Vagina (tissue), 2 donors: ENCODE results near the gene TEX26. TPM values are rescaled to one million over a fixed set of nuclear protein-coding genes. Genes with fewer than 3 reads are reported as not detected.

ENCODE experiments used
- DNase-seq, 2 donors: peaks; one replicate each; pipeline ENCODE4 v3.0.0-alpha.2; 2017; ENCODE audit errors: extremely low spot score in 2 of 2
- H3K27ac ChIP-seq: fragments of 200-600 bp; sonication (generic); one replicate; pipeline ENCODE4 v1.5.1; 2019
- H3K27me3 ChIP-seq: fragments of 200-600 bp; sonication (generic); one replicate; pipeline ENCODE4 v1.5.1; 2019
- H3K36me3 ChIP-seq, 2 donors: fragments of 200-600 bp; sonication (generic); one replicate each; pipeline ENCODE4 v1.5.1; 2017 to 2019
- H3K4me1 ChIP-seq: fragments of 200-600 bp; sonication (generic); one replicate; pipeline ENCODE4 v1.5.1; 2019
- H3K4me3 ChIP-seq, 2 donors: fragments of 200-600 bp; sonication (generic); 1 replicate in 1 of 2; 2 replicates in 1 of 2; pipeline ENCODE4 v1.5.1; 2016 to 2019
- H3K9me3 ChIP-seq: fragments of 200-600 bp; sonication (generic); one replicate; pipeline ENCODE4 v1.5.1; 2019
- POLR2A ChIP-seq, 2 donors: fragments of 450-650 bp; IDR thresholded peaks; one replicate each; pipeline ENCODE4 v1.6.1; 2017; ENCODE audit warnings: antibody characterized with exemption in 2 of 2, mild to moderate bottlenecking in 2 of 2, moderate library complexity in 2 of 2
- POLR2AphosphoS5 ChIP-seq, 2 donors: sonication (generic); formaldehyde crosslinking; IDR thresholded peaks; one replicate each; pipeline ENCODE4 v1.9.0; 2017; ENCODE audit warnings: antibody characterized with exemption in 2 of 2, mild to moderate bottlenecking in 2 of 2, low read depth in 1 of 2; ENCODE audit not compliant: insufficient read depth in 1 of 2
- intact Hi-C: fragments of 100-400 bp; cut with DNase I; formaldehyde crosslinking; loops from one replicate; pipeline ENCODE4 v1.15.1; 2023
- total RNA-seq: library from RNA; depleted of rRNA; stranded (reverse); fragments of >200 nt; gene quantifications from one replicate; pipeline ENCODE4 v1.2.3, GENCODE V29; 2016
- TF ChIP-seq, protein P1 (sequence below), 3 experiments: fragments of 450-650 bp in 2 of 3; fragments of 200-600 bp in 1 of 3; sonication (generic) in 1 of 3; IDR thresholded peaks; one replicate each; pipeline ENCODE4 v1.5.1; 2017 to 2019; ENCODE audit warnings: antibody characterized with exemption in 3 of 3, mild to moderate bottlenecking in 2 of 3, moderate library complexity in 2 of 3

The TEX26 gene
- total RNA-seq, 1 donor from 2014 or later = not detected

DNA sequence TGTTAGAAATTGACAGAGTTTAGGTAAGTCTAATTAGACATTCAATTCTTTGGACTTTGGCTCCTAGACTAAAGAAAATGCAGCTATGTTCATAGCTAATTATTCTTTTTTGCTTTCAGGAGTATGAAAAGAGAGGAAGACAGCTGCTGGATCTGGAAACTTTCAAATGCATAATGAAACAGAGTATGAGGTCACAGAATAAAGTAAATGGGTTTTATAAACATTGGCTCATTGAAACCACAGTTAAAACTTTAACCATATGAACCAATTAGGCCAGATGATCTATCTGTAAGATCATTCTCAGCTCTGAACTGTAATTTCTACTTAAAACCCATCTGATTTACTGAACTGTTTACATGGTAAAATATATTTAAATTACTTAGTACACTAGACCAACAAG is 82.7 kb downstream of the TEX26 start:
- Histone ChIP-seq H3K27ac (no peak overlapping the region), H3K9me3 (no peaks in the 10 kb centered on the region), H3K4me1 (no peaks in the 10 kb centered on the region), H3K4me3 (no peak overlapping the region), H3K27me3 (no peaks in the 10 kb centered on the region), H3K36me3 (no peaks in the 10 kb centered on the region)
- intact Hi-C loops = no loop called here
- no peak for DNase-seq
- TF ChIP-seq POLR2AphosphoS5 (IDR thresholded peaks at IDR 0.05; ENCODE audit: insufficient read depth in 1 of 2, low read depth in 1 of 2) (no peak), POLR2A (IDR thresholded peaks at IDR 0.05) (no peak)
- TF ChIP-seq, protein P1, sequence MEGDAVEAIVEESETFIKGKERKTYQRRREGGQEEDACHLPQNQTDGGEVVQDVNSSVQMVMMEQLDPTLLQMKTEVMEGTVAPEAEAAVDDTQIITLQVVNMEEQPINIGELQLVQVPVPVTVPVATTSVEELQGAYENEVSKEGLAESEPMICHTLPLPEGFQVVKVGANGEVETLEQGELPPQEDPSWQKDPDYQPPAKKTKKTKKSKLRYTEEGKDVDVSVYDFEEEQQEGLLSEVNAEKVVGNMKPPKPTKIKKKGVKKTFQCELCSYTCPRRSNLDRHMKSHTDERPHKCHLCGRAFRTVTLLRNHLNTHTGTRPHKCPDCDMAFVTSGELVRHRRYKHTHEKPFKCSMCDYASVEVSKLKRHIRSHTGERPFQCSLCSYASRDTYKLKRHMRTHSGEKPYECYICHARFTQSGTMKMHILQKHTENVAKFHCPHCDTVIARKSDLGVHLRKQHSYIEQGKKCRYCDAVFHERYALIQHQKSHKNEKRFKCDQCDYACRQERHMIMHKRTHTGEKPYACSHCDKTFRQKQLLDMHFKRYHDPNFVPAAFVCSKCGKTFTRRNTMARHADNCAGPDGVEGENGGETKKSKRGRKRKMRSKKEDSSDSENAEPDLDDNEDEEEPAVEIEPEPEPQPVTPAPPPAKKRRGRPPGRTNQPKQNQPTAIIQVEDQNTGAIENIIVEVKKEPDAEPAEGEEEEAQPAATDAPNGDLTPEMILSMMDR (IDR thresholded peaks at IDR 0.05) = no peak

DNA sequence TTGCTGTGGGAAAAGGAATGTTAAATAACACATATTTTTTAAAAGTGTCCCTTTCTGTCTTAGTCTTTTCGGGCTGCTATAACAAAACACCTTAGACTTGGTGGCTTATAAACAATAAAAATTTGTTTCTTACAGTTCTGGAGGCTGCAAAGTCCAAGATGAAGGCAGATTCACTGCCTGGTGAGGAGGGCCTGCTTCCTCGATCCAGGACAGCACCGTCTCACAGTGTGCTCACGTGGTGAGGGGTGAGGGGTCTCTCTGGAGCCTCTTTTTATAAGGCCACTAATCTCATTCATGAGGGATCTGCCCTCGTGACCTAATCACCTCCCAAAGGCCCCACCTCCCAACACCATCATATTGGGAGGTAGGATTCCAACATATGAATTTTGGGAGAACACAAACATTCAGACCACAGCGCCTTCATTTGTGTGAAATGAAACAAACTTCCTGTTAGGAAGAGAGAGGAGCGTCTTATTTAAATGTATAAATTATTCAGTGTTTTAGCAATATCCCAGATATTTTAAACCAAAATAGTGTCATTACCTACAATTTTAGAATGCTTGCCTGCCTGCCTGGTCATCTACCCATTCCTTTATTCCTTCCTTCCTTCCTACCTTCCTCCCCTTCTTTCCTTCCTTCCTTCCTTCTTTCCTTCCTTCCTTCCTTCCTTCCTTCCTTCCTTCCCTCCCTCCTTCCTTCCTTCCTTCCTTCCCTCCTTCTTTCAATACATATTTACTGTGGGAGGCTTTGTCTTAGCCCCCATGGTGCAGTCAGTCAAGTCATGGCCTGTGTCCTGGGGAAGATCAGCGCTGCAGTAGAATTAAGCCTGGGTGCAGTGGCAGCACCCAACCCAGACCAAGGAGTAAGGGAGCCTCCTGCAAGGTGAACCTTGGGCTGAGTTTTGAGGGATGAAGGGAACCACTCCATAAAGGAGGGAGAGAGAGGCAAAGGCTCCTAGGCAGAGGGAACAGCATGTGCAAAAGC is 84.2 kb downstream of the TEX26 start:
- TF ChIP-seq, protein P1 (IDR thresholded peaks at IDR 0.05) = no peak
- TF ChIP-seq POLR2AphosphoS5 (IDR thresholded peaks at IDR 0.05; ENCODE audit: insufficient read depth in 1 of 2, low read depth in 1 of 2) (no peak), POLR2A (IDR thresholded peaks at IDR 0.05) (no peak)
- no peak overlapping the region for H3K27ac ChIP-seq
- no peak overlapping the region for H3K4me3 ChIP-seq
- no peak for DNase-seq
- intact Hi-C loops = no loop called here
- H3K4me1 ChIP-seq = no peaks in the 10 kb centered on the region
- no peaks in the 10 kb centered on the region for H3K9me3 ChIP-seq
- no peaks in the 10 kb centered on the region for H3K36me3 ChIP-seq
- H3K27me3 ChIP-seq = no peaks in the 10 kb centered on the region

DNA sequence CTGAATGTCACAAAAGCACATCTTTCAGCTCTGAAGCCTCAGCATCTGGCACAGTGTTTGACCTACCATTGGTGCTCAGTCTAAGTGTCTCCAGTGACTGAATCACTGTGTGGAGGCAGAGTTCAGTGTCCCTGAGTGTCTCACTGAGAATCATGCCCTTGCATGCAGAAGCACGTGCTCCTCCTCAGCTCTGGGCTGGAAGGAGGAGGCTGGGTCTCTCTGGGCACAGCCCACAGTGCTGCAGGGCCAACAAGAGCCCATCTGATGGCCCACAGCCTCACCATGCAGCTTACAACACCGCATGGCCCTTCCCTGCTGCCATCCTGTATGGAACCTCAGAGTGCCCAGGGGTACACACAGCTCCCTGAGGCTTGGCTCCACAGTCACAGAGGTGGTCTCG is 86.1 kb downstream of the TEX26 start:
- no peak overlapping the region for H3K4me3 ChIP-seq
- intact Hi-C loops = no loop called here
- no peak overlapping the region for H3K27ac ChIP-seq
- TF ChIP-seq, protein P1 (IDR thresholded peaks at IDR 0.05) = no peak
- TF ChIP-seq POLR2AphosphoS5 (IDR thresholded peaks at IDR 0.05; ENCODE audit: insufficient read depth in 1 of 2, low read depth in 1 of 2) (no peak), POLR2A (IDR thresholded peaks at IDR 0.05) (no peak)
- no peak for DNase-seq
- H3K4me1 ChIP-seq = no peaks in the 10 kb centered on the region
- H3K9me3 ChIP-seq = no peaks in the 10 kb centered on the region
- no peaks in the 10 kb centered on the region for H3K36me3 ChIP-seq
- H3K27me3 ChIP-seq = no peaks in the 10 kb centered on the region

DNA sequence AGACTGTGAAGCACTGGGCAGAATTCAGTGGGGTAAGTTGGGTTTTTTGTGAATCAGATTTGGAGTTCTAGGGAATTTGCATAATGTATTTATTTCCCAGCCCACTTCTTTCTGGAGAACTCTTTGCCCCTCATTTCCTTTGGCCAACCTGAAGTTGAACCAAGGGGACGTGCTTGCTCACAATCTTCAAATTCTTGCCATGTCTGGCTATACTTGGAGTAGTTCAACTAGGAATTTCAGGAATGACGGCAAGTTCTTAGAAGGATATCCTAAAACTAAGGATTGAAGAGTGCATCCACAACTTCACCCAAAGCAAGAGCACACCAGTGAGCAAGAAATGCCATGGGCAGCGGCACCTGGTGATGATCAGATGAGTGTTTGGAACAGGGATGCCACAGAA is 88.5 kb downstream of the TEX26 start:
- no peak for TF ChIP-seq POLR2A (IDR thresholded peaks at IDR 0.05)
- no peak for TF ChIP-seq POLR2AphosphoS5 (IDR thresholded peaks at IDR 0.05; ENCODE audit: insufficient read depth in 1 of 2, low read depth in 1 of 2)
- TF ChIP-seq, protein P1 (IDR thresholded peaks at IDR 0.05) = no peak
- Histone ChIP-seq H3K27me3 (no peaks in the 10 kb centered on the region), H3K9me3 (no peaks in the 10 kb centered on the region), H3K27ac (no peak overlapping the region), H3K4me3 (no peak overlapping the region), H3K4me1 (no peaks in the 10 kb centered on the region), H3K36me3 (no peaks in the 10 kb centered on the region)
- intact Hi-C loops = no loop called here
- no peak for DNase-seq
